PFSK-1 (cell line): Measurements from ENCODE around the gene TBCE.

ENCODE experiments used
- FOXP2 ChIP-seq: optimal IDR thresholded peaks from 2 replicates; pipeline ENCODE3; 2011; ENCODE audit warnings: borderline replicate concordance, control low read depth, inconsistent platforms; ENCODE audit not compliant: insufficient read depth; ENCODE audit errors: extremely low read length, extremely low read depth
- POLR2AphosphoS5 ChIP-seq: IDR thresholded peaks from 2 replicates; pipeline ENCODE4 v1.6.1; 2012; ENCODE audit warnings: low read depth, mild to moderate bottlenecking, control low read depth, low read length, moderate library complexity
- SIN3A ChIP-seq: IDR thresholded peaks from 2 replicates; pipeline ENCODE4 v1.6.1; 2012; ENCODE audit warnings: mild to moderate bottlenecking, low read length, moderate library complexity, borderline replicate concordance; ENCODE audit not compliant: insufficient read depth
- TAF1 ChIP-seq: IDR thresholded peaks from 2 replicates; pipeline ENCODE4 v1.6.1; 2012; ENCODE audit warnings: low read length, control low read depth, borderline replicate concordance; ENCODE audit not compliant: insufficient read depth
- TF ChIP-seq, protein P1 (sequence below), 2 experiments: IDR thresholded peaks; 2 replicates each; pipeline versions ENCODE4 v1.6.1 to v1.8.0; 2011 to 2012; ENCODE audit warnings: low read depth in 2 of 2, low read length in 2 of 2, control low read depth in 1 of 2, inconsistent platforms in 1 of 2, mild to moderate bottlenecking in 1 of 2, moderate library complexity in 1 of 2; ENCODE audit not compliant: insufficient read depth in 1 of 2

DNA sequence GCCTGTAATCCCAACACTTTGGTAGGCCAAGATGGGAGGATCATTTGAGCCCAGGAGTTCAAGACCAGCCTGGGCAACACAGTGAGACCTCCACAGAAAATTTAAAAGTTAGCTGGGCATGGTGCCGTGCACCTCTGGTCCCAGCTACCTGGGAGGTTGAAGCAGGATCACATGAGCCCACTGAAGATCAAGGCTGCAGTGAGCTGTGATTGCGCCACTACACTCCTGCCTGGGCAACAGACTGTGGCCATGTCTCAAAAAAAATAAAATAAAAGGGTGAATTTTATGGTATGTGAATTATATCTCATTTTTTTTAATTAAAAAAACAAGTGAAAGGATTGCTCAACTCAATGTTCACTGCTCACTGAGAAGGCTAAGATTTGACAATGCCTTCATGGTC, 48.0 kb upstream of the TBCE start:
- TF ChIP-seq TAF1 (no peak), SIN3A (no peak), POLR2AphosphoS5 (no peak), FOXP2 (no peak)
- TF ChIP-seq, protein P1, sequence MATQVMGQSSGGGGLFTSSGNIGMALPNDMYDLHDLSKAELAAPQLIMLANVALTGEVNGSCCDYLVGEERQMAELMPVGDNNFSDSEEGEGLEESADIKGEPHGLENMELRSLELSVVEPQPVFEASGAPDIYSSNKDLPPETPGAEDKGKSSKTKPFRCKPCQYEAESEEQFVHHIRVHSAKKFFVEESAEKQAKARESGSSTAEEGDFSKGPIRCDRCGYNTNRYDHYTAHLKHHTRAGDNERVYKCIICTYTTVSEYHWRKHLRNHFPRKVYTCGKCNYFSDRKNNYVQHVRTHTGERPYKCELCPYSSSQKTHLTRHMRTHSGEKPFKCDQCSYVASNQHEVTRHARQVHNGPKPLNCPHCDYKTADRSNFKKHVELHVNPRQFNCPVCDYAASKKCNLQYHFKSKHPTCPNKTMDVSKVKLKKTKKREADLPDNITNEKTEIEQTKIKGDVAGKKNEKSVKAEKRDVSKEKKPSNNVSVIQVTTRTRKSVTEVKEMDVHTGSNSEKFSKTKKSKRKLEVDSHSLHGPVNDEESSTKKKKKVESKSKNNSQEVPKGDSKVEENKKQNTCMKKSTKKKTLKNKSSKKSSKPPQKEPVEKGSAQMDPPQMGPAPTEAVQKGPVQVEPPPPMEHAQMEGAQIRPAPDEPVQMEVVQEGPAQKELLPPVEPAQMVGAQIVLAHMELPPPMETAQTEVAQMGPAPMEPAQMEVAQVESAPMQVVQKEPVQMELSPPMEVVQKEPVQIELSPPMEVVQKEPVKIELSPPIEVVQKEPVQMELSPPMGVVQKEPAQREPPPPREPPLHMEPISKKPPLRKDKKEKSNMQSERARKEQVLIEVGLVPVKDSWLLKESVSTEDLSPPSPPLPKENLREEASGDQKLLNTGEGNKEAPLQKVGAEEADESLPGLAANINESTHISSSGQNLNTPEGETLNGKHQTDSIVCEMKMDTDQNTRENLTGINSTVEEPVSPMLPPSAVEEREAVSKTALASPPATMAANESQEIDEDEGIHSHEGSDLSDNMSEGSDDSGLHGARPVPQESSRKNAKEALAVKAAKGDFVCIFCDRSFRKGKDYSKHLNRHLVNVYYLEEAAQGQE (IDR thresholded peaks at IDR 0.05; ENCODE audit: insufficient read depth in 1 of 2, low read depth in 2 of 2, low read length in 2 of 2) = no peak
